HFF-Myc (cell line): ENCODE data around the gene TBX4.

Source experiments
- DNase-seq: peaks from one replicate; pipeline ENCODE4 v3.0.0-alpha.2; 2011; ENCODE audit warnings: low read depth; ENCODE audit errors: extremely low read depth
- H3K4me3 ChIP-seq: replicated peaks from 2 replicates; pipeline ENCODE4 v1.5.1; 2011; ENCODE audit warnings: low read depth, mild to moderate bottlenecking, control low read depth, low read length
- CTCF ChIP-seq: IDR thresholded peaks from 2 replicates; pipeline ENCODE4 v1.5.1; 2012; ENCODE audit warnings: mild to moderate bottlenecking, low read depth, low read length, control low read depth; ENCODE audit errors: missing control alignments

The TBX4 gene

DNA sequence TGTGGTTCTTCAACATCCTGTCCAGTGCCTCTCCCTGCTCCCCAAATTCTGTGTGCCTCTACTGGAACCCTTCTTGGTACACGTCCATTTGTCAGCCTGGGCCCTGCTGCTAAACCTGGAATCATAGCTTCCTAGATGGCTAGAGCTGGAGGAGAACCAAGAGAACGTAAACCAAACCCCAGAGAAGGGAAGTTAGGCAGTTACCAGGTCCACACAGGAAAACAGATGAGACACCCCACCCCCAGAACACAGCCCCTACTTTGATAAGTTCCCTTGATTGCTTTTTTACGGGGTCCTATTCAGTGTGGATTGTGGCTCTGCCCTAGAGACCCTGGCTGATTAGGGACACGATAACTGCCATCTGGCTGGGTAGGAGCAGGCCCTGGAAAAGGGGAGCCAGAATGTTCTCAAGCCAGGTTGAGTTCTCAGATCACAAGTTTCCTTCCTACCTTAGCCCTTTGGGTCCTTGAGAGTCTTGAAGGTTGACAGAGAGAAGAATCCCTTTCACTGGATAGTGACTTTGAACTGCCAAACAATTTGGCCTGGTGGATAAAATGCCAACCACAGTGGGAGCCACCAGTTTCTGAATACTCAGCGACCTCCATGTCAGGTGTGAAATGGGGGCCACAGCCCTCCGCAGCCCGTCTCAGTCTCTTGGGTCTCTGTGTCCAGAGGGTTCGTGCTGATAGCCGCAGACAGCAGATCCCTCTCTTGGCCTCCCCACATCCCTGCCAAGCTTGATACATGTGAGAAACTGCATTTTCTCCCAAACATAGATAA lies 7.9 kb downstream of the TBX4 start:
- DNase-seq, result no peak
- TF ChIP-seq CTCF, result no peak

DNA sequence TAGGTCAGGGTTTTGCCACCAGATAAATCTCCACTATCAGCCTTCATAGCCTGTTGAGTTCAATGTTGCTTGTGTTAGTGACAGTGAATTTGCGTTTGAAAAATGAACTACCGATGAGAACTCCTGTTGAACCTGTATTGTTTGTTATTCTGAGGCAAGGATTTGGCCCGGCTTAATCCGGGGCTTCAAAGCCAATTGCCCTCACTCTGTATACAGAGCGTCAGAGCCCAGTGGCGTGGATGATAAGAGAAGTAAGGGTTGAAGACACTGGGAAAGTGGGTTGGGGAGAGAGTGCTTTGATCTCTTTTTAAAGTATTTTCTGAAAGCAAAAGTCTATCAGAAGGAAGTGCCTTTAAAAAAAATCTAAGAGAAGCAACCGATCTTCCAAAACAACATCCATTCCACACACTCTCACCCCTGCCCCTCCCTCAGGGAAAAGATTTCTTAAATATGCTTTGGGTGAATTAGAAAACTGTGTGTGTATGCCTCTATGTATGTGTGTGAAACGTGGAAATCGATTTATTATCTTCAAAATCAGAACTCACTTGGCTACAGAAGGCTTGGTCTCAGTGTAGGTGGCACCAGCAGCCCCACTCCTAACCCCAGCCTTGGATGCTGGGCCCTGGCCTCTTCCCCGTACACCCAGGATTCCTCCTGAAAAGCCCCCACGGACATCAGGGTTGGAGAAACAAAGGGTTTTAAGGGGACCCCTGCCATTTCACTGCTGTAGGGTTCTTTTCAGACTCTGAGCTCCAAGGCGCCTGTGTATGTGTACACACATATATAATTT lies 8.8 kb downstream of the TBX4 start:
- DNase-seq, result no peak
- no peak for TF ChIP-seq CTCF
- H3K4me3 ChIP-seq, result no peak overlapping the region

More for the DNA sequence above, 7.9 kb downstream of the TBX4 start:
- no peak overlapping the region for H3K4me3 ChIP-seq

GRCh38 chr17:61461586-61461966 lies 9.4 kb downstream of the TBX4 start:
- peak overlapping the region; percentile 21 for H3K4me3 ChIP-seq
- TF ChIP-seq CTCF, result no peak

DNA sequence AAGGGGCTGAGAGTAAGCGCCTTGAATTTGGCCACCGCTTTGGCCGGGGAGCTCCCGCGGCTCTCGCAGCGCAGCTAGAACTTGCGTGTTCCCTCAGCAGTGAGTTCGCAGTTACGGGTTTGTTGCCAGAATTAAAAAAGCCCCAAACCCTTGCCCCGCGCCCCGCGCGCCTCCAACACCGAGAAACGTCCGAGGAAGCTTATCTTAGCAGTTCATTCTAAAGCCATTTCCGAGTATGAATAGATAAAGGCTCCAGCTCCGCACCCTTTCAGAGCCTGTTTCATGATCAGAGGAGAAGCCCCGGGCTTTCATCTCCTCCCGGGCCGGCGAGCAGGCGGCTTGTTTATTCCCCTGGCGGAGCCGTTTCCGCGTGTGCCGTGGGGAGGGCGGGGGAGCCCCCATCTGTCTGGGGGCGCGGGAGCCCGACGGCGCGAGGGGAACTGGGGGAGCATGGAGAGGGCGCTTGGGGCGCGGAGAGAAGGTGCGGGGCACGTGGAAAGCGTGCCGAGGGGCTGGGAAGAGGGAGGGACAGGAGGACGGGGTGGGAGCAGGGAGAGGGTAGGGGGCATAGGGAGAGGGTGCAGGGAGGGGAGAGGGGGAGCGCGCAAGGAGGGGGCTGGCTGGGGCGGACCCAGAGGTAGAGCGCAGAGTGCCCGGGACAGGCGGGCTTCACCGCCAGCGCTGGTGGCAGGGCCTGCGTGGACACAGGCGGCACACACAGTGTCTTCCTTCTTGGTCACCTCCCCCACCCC lies 9.9 kb downstream of the TBX4 start:
- no peak for TF ChIP-seq CTCF
- H3K4me3 ChIP-seq, result peak overlapping the region; percentile 21
- DNase-seq, result no peak

More at GRCh38 chr17:61461586-61461966, 9.4 kb downstream of the TBX4 start:
- DNase-seq, result no peak

DNA sequence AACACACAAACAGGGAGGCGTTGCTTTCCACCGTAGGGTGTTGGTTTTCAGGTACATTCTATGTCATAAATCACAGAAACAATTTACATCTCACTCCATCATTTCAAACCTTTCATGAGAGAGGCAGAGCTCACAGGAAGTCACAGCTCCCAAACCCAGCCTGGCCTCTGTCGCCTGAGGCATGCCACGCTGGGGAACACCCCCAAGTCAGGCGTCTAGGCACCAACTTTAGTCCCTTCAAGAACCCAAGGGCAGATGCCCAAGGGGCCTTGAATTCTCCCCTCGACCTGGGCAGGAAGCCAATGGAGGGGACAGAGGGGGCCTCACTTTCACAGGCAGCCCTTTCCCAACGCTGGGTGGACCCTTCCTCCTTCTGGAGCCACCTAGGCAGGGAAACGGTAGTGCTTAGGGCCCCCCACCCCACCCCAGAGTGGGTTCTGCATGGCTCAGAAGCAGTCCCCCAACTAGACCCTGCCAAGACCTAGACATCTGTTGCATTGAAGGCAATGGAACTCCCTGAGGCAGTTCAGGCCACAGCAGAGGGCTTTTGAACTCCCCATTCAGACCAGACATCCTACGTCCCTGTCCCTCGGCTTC lies 10.6 kb downstream of the TBX4 start:
- H3K4me3 ChIP-seq, result no peak overlapping the region
- no peak for DNase-seq
- no peak for TF ChIP-seq CTCF
